ENCODE data around the gene TRPM8. TPM values are rescaled to one million over a fixed set of nuclear protein-coding genes. Genes with fewer than 3 reads are reported as not detected.
A peak's percentile ranks its signal among the peaks of the same experiment; 100 is the strongest.
"Not testable (repeated sequence)": the region's sequence is repeated elsewhere in the genome, so short reads cannot be mapped to it uniquely, and the experiment has no call there.

TRPM8 gene
- total RNA-seq, 1 donor, result not detected

GRCh38 chr2:233960203-233960602 lies 43.0 kb downstream of the TRPM8 start:
- no peaks in the 10 kb centered on the region for H3K79me2 ChIP-seq (ENCODE audit: insufficient read depth, low read length)
- no peaks in the 10 kb centered on the region for H4K20me1 ChIP-seq (ENCODE audit: insufficient read depth, low read length)
- H3K27ac ChIP-seq (ENCODE audit: low read depth, low read length), result no peak overlapping the region
- no peak for TF ChIP-seq CTCF (IDR thresholded peaks at IDR 0.05; ENCODE audit: extremely low read depth, low read depth, low read length)
- H3K4me2 ChIP-seq (ENCODE audit: insufficient read depth, low read length), result no peak overlapping the region
- H3K4me1 ChIP-seq (ENCODE audit: insufficient read depth, low read length), result peaks cover 7% of the 10 kb centered on the region
- H2AFZ ChIP-seq (ENCODE audit: low read length), result no peak overlapping the region
- no peak overlapping the region for H3K4me3 ChIP-seq (ENCODE audit: insufficient read depth, low read length)
- H3K9me3 ChIP-seq (ENCODE audit: low read depth, low read length), result no peaks in the 10 kb centered on the region
- no peak for DNase-seq (ENCODE audit: insufficient read length, low spot score, missing footprints)
- H3K36me3 ChIP-seq (ENCODE audit: insufficient read depth, low read length), result no peaks in the 10 kb centered on the region
- peaks cover 15% of the 10 kb centered on the region for H3K27me3 ChIP-seq (ENCODE audit: insufficient read depth, low read length)

GRCh38 chr2:233961905-233962304 lies 44.7 kb downstream of the TRPM8 start:
- no peak overlapping the region for H3K4me3 ChIP-seq (ENCODE audit: insufficient read depth, low read length)
- H3K27me3 ChIP-seq (ENCODE audit: insufficient read depth, low read length), result peaks cover 10% of the 10 kb centered on the region
- H4K20me1 ChIP-seq (ENCODE audit: insufficient read depth, low read length), result no peaks in the 10 kb centered on the region
- H3K9me3 ChIP-seq (ENCODE audit: low read depth, low read length), result no peaks in the 10 kb centered on the region
- H3K4me1 ChIP-seq (ENCODE audit: insufficient read depth, low read length), result peaks cover 8% of the 10 kb centered on the region
- H3K36me3 ChIP-seq (ENCODE audit: insufficient read depth, low read length), result no peaks in the 10 kb centered on the region
- no peak overlapping the region for H2AFZ ChIP-seq (ENCODE audit: low read length)
- no peak for TF ChIP-seq CTCF (IDR thresholded peaks at IDR 0.05; ENCODE audit: extremely low read depth, low read depth, low read length)
- no peak overlapping the region for H3K4me2 ChIP-seq (ENCODE audit: insufficient read depth, low read length)
- no peaks in the 10 kb centered on the region for H3K79me2 ChIP-seq (ENCODE audit: insufficient read depth, low read length)
- DNase-seq (ENCODE audit: insufficient read length, low spot score, missing footprints), result no peak
- H3K27ac ChIP-seq (ENCODE audit: low read depth, low read length), result no peak overlapping the region

GRCh38 chr2:233964581-233964980 lies 47.4 kb downstream of the TRPM8 start:
- Histone ChIP-seq H3K36me3 (ENCODE audit: insufficient read depth, low read length) (no peaks in the 10 kb centered on the region), H3K27me3 (ENCODE audit: insufficient read depth, low read length) (peaks cover 23% of the 10 kb centered on the region), H3K4me3 (ENCODE audit: insufficient read depth, low read length) (no peak overlapping the region), H3K27ac (ENCODE audit: low read depth, low read length) (no peak overlapping the region), H3K79me2 (ENCODE audit: insufficient read depth, low read length) (no peaks in the 10 kb centered on the region), H4K20me1 (ENCODE audit: insufficient read depth, low read length) (no peaks in the 10 kb centered on the region), H3K4me1 (ENCODE audit: insufficient read depth, low read length) (peaks cover 8% of the 10 kb centered on the region), H3K4me2 (ENCODE audit: insufficient read depth, low read length) (no peak overlapping the region), H3K9me3 (ENCODE audit: low read depth, low read length) (no peaks in the 10 kb centered on the region), H2AFZ (ENCODE audit: low read length) (no peak overlapping the region)
- peak; percentile 92 for DNase-seq (ENCODE audit: insufficient read length, low spot score, missing footprints)
- no peak for TF ChIP-seq CTCF (IDR thresholded peaks at IDR 0.05; ENCODE audit: extremely low read depth, low read depth, low read length)

- Histone ChIP-seq H3K9me3 (ENCODE audit: low read depth, low read length) (no peaks in the 10 kb centered on the region), H3K4me3 (ENCODE audit: insufficient read depth, low read length) (no peak overlapping the region), H3K79me2 (ENCODE audit: insufficient read depth, low read length) (no peaks in the 10 kb centered on the region), H3K4me2 (ENCODE audit: insufficient read depth, low read length) (no peak overlapping the region), H3K27ac (ENCODE audit: low read depth, low read length) (no peak overlapping the region), H4K20me1 (ENCODE audit: insufficient read depth, low read length) (no peaks in the 10 kb centered on the region), H3K4me1 (ENCODE audit: insufficient read depth, low read length) (peaks cover 8% of the 10 kb centered on the region), H3K27me3 (ENCODE audit: insufficient read depth, low read length) (peaks cover 28% of the 10 kb centered on the region), H2AFZ (ENCODE audit: low read length) (no peak overlapping the region), H3K36me3 (ENCODE audit: insufficient read depth, low read length) (no peaks in the 10 kb centered on the region)
- peak; percentile 77 for DNase-seq (ENCODE audit: insufficient read length, low spot score, missing footprints)
- TF ChIP-seq CTCF (IDR thresholded peaks at IDR 0.05; ENCODE audit: extremely low read depth, low read depth, low read length), result no peak
Observed at GRCh38 chr2:233965032-233965603, 47.9 kb downstream of the TRPM8 start.

- H3K4me2 ChIP-seq (ENCODE audit: insufficient read depth, low read length); DNase-seq (ENCODE audit: insufficient read length, low spot score, missing footprints); H3K9me3 ChIP-seq (ENCODE audit: low read depth, low read length); H3K4me1 ChIP-seq (ENCODE audit: insufficient read depth, low read length); H3K79me2 ChIP-seq (ENCODE audit: insufficient read depth, low read length); H2AFZ ChIP-seq (ENCODE audit: low read length); H3K4me3 ChIP-seq (ENCODE audit: insufficient read depth, low read length); H3K36me3 ChIP-seq (ENCODE audit: insufficient read depth, low read length); H4K20me1 ChIP-seq (ENCODE audit: insufficient read depth, low read length); H3K27ac ChIP-seq (ENCODE audit: low read depth, low read length): not testable (repeated sequence)
- H3K27me3 ChIP-seq (ENCODE audit: insufficient read depth, low read length), result peaks cover 28% of the 10 kb centered on the region
Observed at GRCh38 chr2:233965646-233966045, 48.5 kb downstream of the TRPM8 start.
